Anterior cingulate cortex (tissue), 58 donors: ENCODE measurements around the gene DZIP1.
"Not testable (repeated sequence)": the region's sequence is repeated elsewhere in the genome, so short reads cannot be mapped to it uniquely, and the experiment has no call there.

Experiments used
- DNase-seq, 58 donors: peaks; one replicate each; lab custom pipeline; 2025; lab: John Stamatoyannopoulos, UW

The DZIP1 gene, protein sequence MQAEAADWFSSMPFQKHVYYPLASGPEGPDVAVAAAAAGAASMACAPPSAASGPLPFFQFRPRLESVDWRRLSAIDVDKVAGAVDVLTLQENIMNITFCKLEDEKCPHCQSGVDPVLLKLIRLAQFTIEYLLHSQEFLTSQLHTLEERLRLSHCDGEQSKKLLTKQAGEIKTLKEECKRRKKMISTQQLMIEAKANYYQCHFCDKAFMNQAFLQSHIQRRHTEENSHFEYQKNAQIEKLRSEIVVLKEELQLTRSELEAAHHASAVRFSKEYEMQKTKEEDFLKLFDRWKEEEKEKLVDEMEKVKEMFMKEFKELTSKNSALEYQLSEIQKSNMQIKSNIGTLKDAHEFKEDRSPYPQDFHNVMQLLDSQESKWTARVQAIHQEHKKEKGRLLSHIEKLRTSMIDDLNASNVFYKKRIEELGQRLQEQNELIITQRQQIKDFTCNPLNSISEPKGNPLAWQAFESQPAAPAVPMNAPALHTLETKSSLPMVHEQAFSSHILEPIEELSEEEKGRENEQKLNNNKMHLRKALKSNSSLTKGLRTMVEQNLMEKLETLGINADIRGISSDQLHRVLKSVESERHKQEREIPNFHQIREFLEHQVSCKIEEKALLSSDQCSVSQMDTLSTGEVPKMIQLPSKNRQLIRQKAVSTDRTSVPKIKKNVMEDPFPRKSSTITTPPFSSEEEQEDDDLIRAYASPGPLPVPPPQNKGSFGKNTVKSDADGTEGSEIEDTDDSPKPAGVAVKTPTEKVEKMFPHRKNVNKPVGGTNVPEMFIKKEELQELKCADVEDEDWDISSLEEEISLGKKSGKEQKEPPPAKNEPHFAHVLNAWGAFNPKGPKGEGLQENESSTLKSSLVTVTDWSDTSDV

DNA sequence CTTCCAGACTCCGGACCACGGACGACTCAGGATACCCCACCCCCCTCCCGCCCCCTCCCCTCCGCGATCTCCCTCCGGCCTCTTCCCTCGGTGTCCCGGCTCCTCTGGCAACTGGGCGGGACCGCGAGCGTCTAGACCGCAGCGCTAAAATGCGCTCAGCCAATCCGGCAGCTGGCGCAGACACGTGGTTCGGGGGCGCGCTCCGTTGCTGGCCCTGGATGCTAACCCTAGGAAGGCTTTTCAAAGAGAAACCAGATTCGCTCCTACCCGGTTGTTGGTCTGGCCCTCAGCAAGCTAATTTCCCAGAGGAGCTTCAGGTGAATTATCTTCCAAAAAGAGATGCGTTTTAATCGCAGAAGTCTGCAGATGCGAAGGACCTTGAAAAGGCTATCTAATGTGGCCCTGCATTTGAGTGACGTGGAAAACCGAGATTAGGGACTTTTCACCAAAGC, at the start of gene DZIP1:
DZIP1 (minus strand) TSS at position 106 of the 452 bp plus-strand sequence. CDS start 2,677 bp downstream, outside the sequence.
- peak in 56 of 58 donors; percentile 25 to 89 (median 72) for DNase-seq

DNA sequence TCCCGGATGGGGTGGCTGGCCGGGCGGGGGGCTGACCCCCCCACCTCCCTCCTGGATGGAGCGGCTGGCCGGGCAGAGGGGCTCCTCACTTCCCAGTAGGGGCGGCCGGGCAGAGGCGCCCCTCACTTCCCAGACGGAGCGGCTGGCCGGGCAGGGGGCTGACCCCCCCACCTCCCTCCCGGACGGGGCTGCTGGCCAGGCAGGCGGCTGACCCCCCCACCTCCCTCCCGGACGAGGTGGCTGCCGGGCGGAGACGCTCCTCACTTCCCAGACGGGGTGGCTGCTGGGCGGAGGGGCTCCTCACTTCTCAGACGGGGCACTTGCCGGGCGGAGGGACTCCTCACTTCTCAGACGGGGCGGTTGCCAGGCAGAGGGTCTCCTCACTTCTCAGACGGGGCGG, 46.5 kb upstream of the DZIP1 start:
- not testable (repeated sequence) for DNase-seq

DNA sequence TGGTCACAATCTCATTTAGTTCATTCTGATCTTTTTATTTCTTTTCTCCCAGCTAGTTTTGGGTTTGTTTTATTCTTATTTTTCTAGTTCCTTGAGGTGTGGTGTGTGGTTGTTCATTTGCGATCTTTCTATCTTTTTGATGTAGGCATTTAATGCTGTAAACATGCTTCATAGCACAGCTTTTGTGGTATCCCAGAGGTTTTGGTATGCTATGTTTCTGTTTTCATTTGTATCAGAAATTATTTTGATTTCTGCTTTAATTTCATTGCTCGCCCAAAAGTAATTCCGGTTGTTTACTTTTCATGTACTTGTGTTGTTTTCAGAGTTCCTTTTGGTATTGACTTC, 45.0 kb upstream of the DZIP1 start:
- DNase-seq: no peak

DNA sequence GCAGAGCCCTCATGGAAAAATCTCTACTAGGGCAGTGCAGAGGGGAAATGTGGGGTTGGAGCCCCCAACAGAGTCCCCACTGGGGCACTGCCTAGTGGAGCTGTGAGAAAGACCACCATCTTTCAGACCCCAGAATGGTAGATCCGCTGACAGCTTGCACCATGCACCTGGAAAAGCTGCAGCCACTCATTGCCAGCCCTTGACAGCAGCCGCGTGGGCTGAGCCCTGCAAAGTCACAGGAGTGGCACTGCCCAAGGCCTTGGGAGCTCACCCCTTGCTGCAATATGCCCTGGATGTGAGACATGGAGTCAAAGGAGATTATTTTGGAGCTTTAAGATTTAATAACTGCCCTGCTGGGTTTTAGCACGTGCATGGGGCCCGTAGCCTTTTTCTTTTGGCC, 40.5 kb upstream of the DZIP1 start:
- not testable (repeated sequence) for DNase-seq

DNA sequence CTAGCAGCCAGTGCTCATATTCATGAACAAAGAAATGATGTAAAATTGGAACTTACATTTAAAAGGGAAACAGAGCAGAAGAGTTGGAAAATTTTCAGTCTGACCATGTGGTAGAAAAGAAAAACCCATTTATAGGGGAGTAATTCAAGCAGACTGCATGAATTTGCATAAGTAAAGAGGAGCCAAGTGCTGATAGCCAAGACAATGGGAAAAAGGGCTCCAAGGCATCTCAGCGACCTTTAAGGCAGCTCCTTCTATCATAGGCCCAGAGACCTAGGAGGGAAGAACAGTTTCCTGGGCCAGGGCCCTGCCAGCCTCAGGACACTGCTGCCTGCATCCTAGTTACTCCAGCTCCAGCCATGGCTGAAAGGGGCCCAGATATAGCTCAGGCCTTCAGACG, 39.9 kb upstream of the DZIP1 start:
- DNase-seq: no peak

DNA sequence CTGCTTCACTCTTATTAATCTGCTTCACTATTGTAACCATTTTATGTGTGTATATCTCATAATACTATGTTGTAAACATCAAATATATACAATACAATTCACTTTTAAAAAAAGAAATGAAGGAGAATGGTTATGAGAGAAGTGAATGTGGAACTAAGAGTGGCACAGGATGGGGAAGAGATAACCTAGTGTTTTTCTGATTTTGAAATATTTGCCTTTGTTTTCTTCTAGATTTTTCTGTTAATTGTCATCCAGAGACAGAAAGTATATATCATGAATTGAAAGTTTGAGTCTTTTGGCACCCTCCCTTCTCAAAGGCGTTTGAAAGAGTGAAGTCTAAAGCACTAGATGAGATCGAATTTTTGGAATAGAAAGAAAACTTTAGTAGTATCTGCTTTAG, 35.2 kb upstream of the DZIP1 start:
- no peak for DNase-seq

DNA sequence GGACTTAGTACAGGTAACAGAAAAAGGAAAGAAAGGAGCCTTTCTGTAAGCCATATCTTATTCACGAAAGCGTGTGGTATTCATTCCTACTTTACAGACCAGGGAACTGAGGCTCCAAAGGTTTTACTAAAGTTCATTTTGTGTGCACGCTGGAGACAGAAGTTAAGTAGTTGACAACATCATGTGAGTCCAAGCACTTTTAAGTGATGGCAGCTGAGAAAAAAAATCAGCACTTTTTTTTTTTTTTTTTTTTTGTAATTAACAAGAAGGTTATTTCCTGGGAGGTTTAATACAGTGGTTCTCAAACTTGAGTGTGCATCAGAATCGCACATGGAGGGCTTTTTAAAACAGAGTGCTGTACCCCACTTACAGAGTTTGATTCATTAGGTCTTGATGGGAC, 34.5 kb upstream of the DZIP1 start:
- no peak for DNase-seq

DNA sequence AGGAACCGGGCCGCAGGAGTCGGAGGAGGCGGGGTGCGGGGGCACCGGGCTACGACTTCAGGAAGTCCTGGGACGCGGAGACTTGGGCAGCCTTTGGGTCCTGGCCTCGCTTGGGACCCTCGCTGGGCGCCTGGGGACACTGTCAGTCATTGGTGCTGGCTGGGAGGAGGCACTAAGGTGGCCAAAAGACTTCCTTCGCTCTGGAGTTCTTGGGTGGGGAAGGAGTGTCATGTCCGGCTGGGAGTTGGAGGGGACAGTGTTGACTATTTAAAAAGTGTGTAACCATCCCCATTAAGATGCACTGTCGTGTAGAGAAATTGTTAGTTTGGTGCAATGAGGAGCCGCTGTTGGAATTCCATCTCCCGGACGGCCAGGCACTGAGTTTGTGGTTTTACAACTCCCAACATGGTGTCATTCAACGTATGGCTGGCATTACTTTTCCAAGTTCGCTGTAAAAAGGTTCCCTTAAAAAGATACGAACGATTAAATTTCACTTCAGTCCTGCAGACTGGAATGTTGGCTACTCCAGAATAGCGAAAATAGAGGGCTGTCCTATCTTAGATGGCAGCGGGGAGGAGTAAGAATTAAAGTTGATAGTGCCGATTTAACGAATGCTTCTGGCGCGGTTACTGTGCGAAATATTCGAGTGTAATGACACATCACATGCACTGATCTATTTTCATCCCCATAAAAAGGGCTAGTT, 33.2 kb upstream of the DZIP1 start:
- DNase-seq: peak in 11 of 58 donors; percentile 25 to 67 (median 47)

DNA sequence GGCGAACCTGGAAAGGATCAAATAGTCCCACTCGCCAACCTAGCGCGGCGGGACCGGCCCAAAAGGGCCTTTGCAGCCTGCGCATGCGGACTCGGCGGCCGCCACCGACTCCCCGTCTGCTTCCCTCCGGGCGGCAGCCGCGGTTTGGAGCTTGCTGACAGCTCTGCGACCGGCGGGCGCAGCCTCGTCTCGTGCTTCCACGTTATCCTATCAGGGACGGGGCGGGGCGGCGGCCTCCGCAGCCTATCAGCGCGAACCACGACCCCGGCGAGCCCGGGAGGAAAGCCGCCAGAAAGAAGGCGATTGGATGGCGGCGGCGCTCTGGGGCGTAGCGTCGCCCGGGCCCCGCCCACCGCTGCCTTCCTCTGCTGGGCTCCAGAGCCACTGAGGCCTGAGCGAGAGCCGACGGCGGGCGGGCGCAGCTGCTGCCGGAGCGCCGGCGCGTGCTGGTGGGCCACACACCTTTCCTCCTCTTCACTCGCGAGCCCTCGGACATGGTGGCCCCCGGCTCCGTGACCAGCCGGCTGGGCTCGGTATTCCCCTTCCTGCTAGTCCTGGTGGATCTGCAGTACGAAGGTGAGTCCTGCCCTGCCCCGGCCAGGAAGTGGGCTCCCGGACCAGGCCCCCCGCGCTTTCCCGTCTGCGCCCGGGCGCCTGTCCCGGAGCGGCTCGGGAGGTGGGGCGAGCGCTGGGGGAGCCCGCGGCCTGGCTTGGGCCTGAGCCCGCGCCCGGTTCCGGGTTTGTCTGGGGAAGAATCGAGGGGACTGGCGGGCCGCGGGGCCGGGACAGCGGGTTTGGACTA, 32.5 kb upstream of the DZIP1 start, which contains the start of gene DNAJC3:
DNAJC3 (plus strand) TSS at position 378 of the 802 bp plus-strand sequence; CDS start at position 495, 117 bp downstream.
- DNase-seq: peak; percentile 74 to 99 (median 97)

DNA sequence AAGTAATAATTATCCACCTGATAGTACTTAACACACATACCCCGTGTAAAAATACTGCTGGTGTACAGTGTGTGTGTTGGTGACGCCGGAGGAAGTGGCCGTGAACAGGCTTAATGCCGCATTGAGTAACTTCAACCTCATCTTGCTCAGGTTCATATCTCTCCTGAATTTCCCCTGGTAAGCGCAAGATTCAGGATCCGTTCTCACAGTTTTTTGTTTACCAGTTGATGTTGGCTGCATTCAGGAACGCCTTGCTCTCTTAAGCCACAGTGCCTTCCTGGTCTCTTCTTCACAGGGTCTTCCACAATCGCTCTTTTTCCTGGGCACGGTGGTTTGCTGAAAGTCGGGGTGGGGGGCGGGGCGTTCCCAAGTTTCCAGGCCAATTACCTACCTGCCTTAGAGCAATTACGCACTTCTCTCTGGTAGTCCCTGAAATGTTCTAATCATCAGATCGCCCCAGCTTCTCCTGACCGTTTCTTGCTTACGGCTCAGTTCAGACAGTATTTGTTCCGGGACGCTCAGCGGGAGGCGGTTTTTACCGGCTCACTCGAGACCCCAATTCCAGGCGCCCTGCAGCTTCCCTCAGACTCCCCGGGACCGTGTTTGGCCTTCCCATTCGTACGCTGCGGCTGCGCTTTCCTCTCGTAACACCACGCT, 31.7 kb upstream of the DZIP1 start:
- peak in 3 of 58 donors; percentile 29 to 46 (median 38) for DNase-seq

DNA sequence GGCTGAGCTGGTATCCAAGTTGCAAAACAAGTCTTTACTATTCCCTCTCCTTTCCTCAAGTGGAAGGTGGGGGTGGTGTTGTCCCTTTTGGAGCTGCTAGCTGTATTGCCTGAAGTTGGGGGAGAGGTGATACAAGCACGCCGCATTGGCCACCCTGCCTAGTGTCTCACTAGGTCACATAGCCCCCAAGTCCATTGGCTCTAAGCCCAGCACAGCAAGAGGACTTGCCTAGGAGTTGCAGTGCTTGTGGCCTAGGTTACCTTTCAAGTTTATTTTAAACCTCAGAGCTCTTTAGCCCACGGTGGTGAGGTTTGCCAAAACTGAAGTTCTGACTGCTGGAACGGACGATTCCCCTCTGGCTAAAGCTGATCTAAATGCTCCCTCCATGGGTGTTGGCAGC, 27.1 kb upstream of the DZIP1 start:
- DNase-seq: peak in 1 of 58 donors; percentile 1

DNA sequence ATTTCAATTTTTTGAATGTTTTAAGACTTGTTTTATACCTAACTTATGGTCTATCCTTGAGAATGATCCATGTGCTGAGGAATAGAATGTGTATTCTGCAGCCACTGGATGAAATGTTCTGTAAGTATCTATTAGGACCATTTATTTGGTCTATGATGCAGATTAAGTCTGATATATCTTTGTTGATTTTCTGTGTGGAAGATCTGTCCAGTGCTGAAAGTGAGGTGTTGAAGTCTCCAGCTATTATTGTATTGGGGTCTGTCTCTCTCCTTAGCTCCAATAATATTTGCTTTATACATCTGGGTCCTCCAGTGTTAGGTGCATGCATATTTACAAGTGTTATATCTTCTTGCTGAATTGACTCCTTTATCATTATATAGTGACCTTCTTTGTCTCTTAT, 22.7 kb upstream of the DZIP1 start:
- not testable (repeated sequence) for DNase-seq

DNA sequence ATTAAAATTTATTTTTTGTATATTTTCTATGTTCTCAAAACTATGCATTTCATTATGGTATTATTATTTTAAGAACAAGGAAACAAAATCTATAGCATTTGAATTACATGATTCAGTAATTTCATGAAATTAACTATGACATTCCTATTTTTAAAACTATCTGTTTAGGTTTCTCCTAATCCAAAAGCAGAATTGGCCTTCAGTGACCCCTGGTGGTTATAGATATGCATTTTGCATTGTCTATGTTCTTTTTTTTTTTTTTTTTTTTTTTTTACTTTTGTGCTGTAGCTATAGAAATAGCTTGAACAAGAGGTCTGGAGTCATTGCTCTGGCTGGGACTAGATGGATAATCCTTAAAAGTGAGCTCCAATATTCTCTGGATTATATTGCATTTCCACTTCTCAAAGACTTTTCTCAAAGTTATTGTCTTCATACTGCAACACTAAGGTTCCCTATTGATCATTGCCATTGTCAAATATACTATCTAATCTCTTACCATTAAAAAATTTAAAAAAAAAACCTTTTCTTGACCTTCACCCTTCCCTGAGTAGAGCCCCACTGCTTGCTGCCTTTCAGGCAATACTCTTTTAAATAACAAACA, 16.6 kb upstream of the DZIP1 start:
- DNase-seq: no peak

DNA sequence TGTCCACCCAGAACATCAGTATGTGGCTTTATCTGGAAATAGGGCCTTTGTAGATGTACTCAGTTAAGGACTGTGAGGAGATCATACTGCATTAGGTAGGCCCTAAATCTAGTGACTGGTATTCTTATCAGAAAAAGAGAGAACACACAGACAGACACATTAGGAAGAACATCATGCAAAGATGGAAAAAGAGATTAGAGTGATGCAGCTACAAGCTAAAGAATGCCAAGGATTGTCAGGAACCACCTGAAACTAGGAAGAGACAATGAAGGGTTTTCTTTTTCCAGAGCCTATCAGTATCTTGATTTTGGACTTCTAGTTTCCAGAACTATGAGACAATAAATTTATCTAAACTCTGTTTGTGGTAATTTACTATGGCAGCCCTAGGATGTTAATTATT, 15.0 kb upstream of the DZIP1 start:
- DNase-seq: no peak

DNA sequence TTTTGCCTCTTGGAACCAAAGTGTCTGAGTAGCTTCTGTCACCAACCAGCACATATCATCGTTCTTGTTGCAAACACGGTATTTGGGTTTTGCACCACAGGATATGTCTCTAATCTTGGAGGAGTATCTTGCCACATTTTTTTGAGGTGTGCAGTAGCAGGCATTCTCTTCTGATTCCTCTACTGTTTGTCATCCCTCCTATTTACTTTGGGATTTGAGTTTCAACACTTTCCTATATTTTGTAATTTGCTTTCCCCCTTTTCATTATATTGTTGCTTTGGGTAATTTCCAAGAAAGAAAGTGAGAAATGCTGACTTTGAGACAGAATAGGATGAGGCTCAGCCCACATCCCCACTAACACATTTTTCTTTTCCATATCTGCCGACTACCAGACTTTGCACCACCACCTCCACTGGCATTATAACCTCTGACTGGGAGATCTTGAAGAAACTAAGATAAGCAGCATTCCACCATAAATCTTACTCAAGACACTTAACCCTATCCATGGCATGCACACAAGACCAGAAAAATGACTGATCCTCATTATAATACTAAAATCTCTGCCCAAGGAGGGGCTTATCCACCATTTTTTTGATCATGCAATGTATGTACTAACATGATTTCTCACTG, 12.0 kb upstream of the DZIP1 start:
- no peak for DNase-seq

DNA sequence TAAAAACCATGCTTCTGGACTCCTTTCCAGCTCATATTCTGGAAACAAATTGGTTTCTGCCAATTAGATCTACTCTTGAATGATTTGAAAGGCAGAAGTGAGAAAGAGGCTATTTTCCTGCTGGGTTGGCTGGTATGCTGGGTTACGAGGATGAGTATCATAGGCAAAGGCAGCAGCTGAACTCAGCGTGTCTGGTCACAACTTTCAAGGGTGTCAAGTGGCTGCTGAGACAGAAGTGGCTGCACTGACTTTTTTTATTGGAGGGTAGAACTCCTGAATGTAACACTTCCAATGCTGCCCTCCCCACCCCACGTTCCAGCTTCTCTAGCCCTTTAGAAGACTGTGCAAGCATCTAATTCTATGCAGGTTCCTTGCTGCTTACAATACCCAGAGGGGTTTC, 8.3 kb upstream of the DZIP1 start:
- no peak for DNase-seq

DNA sequence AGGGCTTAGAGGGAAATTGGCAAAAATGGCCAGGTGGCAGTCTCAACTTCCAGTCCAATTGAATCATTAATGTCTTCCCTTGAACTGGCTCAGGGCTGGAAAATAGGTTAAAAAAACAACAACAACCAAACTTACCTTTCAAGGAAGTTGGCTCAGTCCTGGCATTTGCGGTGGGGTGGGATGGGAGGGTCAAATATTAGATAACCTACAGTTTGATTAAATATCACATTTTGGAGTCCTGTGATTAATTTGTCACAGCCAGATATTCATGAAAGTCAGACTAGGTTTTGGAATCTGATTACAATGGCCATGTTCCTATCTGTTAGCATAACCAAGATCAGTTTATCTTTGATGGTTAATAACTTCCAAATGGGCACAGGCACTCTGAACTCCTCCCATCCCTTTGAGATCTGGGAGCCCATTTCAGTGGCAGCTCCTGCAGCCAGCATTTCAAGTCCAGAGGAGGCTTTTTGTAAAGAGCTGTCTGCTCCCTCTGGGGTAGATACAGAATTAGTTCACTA, 7.8 kb upstream of the DZIP1 start:
- no peak for DNase-seq

DNA sequence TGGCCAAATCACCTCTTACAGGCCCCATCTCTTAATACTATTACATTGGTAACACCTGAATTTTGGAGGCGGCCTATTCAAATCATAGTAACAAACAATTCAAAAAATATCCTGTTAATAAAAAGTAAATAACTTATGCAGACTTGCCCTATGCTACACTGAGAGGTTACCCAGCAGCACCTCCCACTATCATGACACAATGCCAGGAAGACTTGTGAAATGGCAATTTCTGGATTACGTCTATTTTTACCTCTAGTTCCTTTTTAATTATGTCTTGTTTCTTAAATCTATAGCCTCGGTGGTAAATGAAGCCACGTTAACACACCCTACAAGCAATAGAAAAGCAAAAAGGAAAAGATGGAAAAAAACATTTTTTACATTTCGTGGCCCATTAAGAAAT, 6.2 kb upstream of the DZIP1 start:
- DNase-seq: no peak
